HepG2 (cell line): ENCODE measurements around the gene AIMP2. TPM values are rescaled to one million over a fixed set of nuclear protein-coding genes. Genes with fewer than 3 reads are reported as not detected.
A peak's percentile ranks its signal among the peaks of the same experiment; 100 is the strongest.

ENCODE experiments used
- ADNP ChIP-seq: sonication (generic); formaldehyde crosslinking; IDR thresholded peaks from 2 replicates; pipeline ENCODE4 v1.4.0; 2020; ENCODE audit warnings: missing genetic modification reagents
- ARID2 ChIP-seq: sonication (generic); formaldehyde crosslinking; IDR thresholded peaks from 2 replicates; pipeline ENCODE4 v1.8.1; 2022; ENCODE audit warnings: mild to moderate bottlenecking, missing genetic modification reagents, borderline replicate concordance
- BHLHE40 ChIP-seq: IDR thresholded peaks from 2 replicates; pipeline ENCODE4 v1.6.1; 2011; ENCODE audit warnings: low read length, improper control_type of control experiment
- GATA4 ChIP-seq: sonication (generic); IDR thresholded peaks from 2 replicates; pipeline ENCODE4 v1.6.1; 2016; ENCODE audit warnings: antibody characterized with exemption, low read depth, borderline replicate concordance
- MAFG ChIP-seq: sonication (generic); formaldehyde crosslinking; IDR thresholded peaks from 2 replicates; pipeline ENCODE4 v1.5.1; 2020; ENCODE audit warnings: mild to moderate bottlenecking, missing genetic modification reagents
- MED13 ChIP-seq: sonication (generic); formaldehyde crosslinking; IDR thresholded peaks from 2 replicates; pipeline ENCODE4 v1.5.0; 2020; ENCODE audit warnings: missing genetic modification reagents
- MIER3 ChIP-seq: IDR thresholded peaks from 2 replicates; pipeline ENCODE4 v1.6.1; 2016; ENCODE audit warnings: missing compliant biosample characterization, borderline replicate concordance
- MIXL1 ChIP-seq: IDR thresholded peaks from 2 replicates; pipeline ENCODE4 v1.6.1; 2016
- NCOA2 ChIP-seq: sonication (generic); formaldehyde crosslinking; IDR thresholded peaks from 2 replicates; pipeline ENCODE4 v1.8.0; 2022; ENCODE audit warnings: inconsistent platforms
- SMAD1 ChIP-seq: sonication (generic); formaldehyde crosslinking; IDR thresholded peaks from 2 replicates; pipeline ENCODE4 v1.4.0; 2020; ENCODE audit warnings: missing genetic modification reagents, low read depth, mild to moderate bottlenecking, borderline replicate concordance
- SOX13 ChIP-seq, 3 experiments: fragments of 450-650 bp in 1 of 3; sonication (generic) in 1 of 3; formaldehyde crosslinking in 1 of 3; IDR thresholded peaks in 2 of 3; conservative IDR thresholded peaks in 1 of 3; 2 replicates each; pipeline versions ENCODE4 v1.5.0 to v1.6.1; 2016 to 2020; ENCODE audit warnings: antibody characterized with exemption in 1 of 3, mild to moderate bottlenecking in 1 of 3, missing compliant biosample characterization in 1 of 3, missing genetic modification reagents in 1 of 3, moderate library complexity in 1 of 3
- TAF1 ChIP-seq: sonication (generic); formaldehyde crosslinking; IDR thresholded peaks from 2 replicates; pipeline ENCODE4 v1.4.0; 2020; ENCODE audit warnings: missing genetic modification reagents
- TOE1 ChIP-seq: sonication (generic); formaldehyde crosslinking; IDR thresholded peaks from 2 replicates; pipeline ENCODE4 v1.4.0; 2020; ENCODE audit warnings: mild to moderate bottlenecking, missing genetic modification reagents
- ZNF12 ChIP-seq: sonication (generic); formaldehyde crosslinking; IDR thresholded peaks from 2 replicates; pipeline ENCODE4 v1.5.0; 2020; ENCODE audit warnings: missing genetic modification reagents
- ZNF143 ChIP-seq: sonication (generic); formaldehyde crosslinking; IDR thresholded peaks from 2 replicates; pipeline ENCODE4 v1.4.0; 2020; ENCODE audit warnings: missing genetic modification reagents
- ZNF33B ChIP-seq: sonication (generic); formaldehyde crosslinking; IDR thresholded peaks from 2 replicates; pipeline ENCODE4 v1.5.1; 2020; ENCODE audit warnings: mild to moderate bottlenecking, missing genetic modification reagents
- ZNF563 ChIP-seq: sonication (generic); formaldehyde crosslinking; IDR thresholded peaks from 2 replicates; pipeline ENCODE4 v1.8.0; 2022; ENCODE audit warnings: mild to moderate bottlenecking, moderate library complexity, missing genetic modification reagents
- ZNF577 ChIP-seq: sonication (generic); formaldehyde crosslinking; IDR thresholded peaks from 2 replicates; pipeline ENCODE4 v1.4.0; 2020; ENCODE audit warnings: mild to moderate bottlenecking, low read depth, missing genetic modification reagents, borderline replicate concordance
- ZNF878 ChIP-seq: sonication (generic); formaldehyde crosslinking; IDR thresholded peaks from 2 replicates; pipeline ENCODE4 v1.8.1; 2023; ENCODE audit warnings: mild to moderate bottlenecking, missing genetic modification reagents, moderate library complexity
- polyA plus RNA-seq, 8 experiments: library from polyadenylated mRNA; depleted of rRNA in 3 of 8; stranded (reverse) in 7 of 8; unstranded in 1 of 8; fragments of >200 nt; fragmentation: Illumina TruSeq in 4 of 8; extraction: Trizol in 4 of 8; gene quantifications; 2 replicates each; pipeline versions ENCODE4 v1.2.1 to v1.2.3, GENCODE V29; 2011 to 2016; ENCODE audit warnings: low read depth in 4 of 8, missing spikeins in 1 of 8, mixed read lengths in 1 of 8; ENCODE audit not compliant: insufficient read depth in 1 of 8
- total RNA-seq, 5 experiments: library from RNA; depleted of rRNA; stranded (reverse); fragments of >200 nt; fragmentation: Illumina TruSeq; extraction: Trizol; gene quantifications; 2 replicates each; pipeline ENCODE4 v1.2.3, GENCODE V29; 2016; ENCODE audit warnings: low read depth in 1 of 5
- TF ChIP-seq, protein P1 (sequence below): sonication (generic); formaldehyde crosslinking; IDR thresholded peaks from 2 replicates; pipeline ENCODE4 v1.5.0; 2020; ENCODE audit warnings: missing genetic modification reagents
- TF ChIP-seq, protein P2 (sequence below): sonication (generic); formaldehyde crosslinking; IDR thresholded peaks from 2 replicates; pipeline ENCODE4 v1.4.0; 2020; ENCODE audit warnings: mild to moderate bottlenecking, low read depth, missing genetic modification reagents
- TF ChIP-seq, protein P3 (sequence below): sonication (generic); formaldehyde crosslinking; IDR thresholded peaks from 2 replicates; pipeline ENCODE4 v1.4.0; 2020; ENCODE audit warnings: missing genetic modification reagents; ENCODE audit errors: not compliant biosample characterization
- TF ChIP-seq, protein P4 (sequence below): sonication (generic); formaldehyde crosslinking; IDR thresholded peaks from 2 replicates; pipeline ENCODE4 v1.4.0; 2020; ENCODE audit warnings: low read depth, missing genetic modification reagents

The AIMP2 gene
- total and polyA plus RNA-seq, 2 of the 13 experiments (the other 11 are each of a cell fraction or from before 2014, with no cell fraction given), result 38.2 to 84.9 TPM

DNA sequence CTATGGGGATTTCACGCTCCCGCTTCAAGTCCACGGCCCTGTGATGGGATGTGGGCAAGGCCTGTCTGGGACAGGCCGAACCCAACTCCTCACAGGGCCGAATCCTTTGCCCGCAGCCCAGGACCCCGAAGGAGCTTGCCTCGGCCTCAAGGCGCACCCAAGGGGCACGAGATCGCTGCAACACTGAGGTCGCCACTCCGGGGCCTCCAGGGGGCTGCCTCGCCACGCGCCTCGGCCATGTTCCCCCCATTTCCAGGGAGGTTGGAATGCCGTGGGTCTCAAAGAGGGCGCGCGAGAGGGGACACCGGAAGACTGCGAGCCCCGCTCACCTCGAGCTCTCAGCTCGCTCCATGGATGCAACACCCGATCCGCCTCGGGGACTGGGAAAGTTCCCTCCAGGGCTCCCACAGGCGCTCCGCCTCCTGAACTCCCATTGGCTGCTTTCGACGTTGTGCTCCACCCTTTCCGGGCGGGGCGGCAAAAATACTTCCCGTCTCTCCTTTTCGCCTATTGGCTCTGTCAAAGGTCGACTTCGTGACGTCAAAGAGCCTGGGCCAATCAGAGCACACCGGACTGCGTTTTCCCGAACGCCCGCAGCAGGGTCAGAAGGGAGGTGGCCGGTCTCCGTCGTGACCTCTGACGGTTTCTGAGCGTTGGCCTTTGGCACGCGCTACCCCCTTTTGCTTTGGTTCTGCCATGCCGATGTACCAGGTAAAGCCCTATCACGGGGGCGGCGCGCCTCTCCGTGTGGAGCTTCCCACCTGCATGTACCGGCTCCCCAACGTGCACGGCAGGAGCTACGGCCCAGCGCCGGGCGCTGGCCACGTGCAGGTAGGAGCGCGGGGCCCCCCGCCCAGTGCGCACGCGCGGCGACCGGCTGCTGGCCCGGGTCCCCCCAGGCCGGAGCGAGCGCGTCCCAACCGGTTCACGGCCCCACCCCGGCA, at the start of gene AIMP2, which contains the start of gene PMS2 (continued):
- TF ChIP-seq ZNF577 (CRISPR knock-in tag) (peak; percentile 98), ZNF563 (CRISPR knock-in tag) (peak; percentile 100), ZNF143 (CRISPR knock-in tag) (peak; percentile 75), ZNF12 (CRISPR knock-in tag) (peak; percentile 85), NCOA2 (CRISPR knock-in tag) (peak; percentile 78), MIXL1 (peak; percentile 76), MIER3 (peak; percentile 77), ARID2 (CRISPR knock-in tag) (peak; percentile 99), MED13 (CRISPR knock-in tag) (peak; percentile 93), MAFG (CRISPR knock-in tag) (peak; percentile 84), SMAD1 (CRISPR knock-in tag) (peak; percentile 98; the same call in 1 of the 2 replicates), TOE1 (CRISPR knock-in tag) (peak; percentile 74; the same call in 1 of the 2 replicates), GATA4 (peak; percentile 60; the same call in 1 of the 2 replicates), SOX13 (IDR thresholded peaks at IDR 0.05) (no peak; the same call in 1 of the 2 replicates), SOX13 (CRISPR knock-in tag; conservative IDR thresholded peaks at IDR 0.05 in 1 of 2, IDR thresholded peaks at IDR 0.05 in 1 of 2) (peak; percentile 20 to 67; a peak in 1 of 4 replicates), ADNP (CRISPR knock-in tag) (no peak), ZNF878 (CRISPR knock-in tag) (peak; percentile 98), BHLHE40 (peak; percentile 90), TAF1 (peak; percentile 94), ZNF33B (CRISPR knock-in tag) (peak; percentile 100)
- TF ChIP-seq, protein P1, sequence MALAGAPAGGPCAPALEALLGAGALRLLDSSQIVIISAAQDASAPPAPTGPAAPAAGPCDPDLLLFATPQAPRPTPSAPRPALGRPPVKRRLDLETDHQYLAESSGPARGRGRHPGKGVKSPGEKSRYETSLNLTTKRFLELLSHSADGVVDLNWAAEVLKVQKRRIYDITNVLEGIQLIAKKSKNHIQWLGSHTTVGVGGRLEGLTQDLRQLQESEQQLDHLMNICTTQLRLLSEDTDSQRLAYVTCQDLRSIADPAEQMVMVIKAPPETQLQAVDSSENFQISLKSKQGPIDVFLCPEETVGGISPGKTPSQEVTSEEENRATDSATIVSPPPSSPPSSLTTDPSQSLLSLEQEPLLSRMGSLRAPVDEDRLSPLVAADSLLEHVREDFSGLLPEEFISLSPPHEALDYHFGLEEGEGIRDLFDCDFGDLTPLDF (CRISPR knock-in tag), result peak; percentile 90
- TF ChIP-seq, protein P2, sequence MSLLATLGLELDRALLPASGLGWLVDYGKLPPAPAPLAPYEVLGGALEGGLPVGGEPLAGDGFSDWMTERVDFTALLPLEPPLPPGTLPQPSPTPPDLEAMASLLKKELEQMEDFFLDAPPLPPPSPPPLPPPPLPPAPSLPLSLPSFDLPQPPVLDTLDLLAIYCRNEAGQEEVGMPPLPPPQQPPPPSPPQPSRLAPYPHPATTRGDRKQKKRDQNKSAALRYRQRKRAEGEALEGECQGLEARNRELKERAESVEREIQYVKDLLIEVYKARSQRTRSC, result peak; percentile 99
- TF ChIP-seq, protein P3, sequence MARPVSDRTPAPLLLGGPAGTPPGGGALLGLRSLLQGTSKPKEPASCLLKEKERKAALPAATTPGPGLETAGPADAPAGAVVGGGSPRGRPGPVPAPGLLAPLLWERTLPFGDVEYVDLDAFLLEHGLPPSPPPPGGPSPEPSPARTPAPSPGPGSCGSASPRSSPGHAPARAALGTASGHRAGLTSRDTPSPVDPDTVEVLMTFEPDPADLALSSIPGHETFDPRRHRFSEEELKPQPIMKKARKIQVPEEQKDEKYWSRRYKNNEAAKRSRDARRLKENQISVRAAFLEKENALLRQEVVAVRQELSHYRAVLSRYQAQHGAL, result peak; percentile 94
- TF ChIP-seq, protein P4, sequence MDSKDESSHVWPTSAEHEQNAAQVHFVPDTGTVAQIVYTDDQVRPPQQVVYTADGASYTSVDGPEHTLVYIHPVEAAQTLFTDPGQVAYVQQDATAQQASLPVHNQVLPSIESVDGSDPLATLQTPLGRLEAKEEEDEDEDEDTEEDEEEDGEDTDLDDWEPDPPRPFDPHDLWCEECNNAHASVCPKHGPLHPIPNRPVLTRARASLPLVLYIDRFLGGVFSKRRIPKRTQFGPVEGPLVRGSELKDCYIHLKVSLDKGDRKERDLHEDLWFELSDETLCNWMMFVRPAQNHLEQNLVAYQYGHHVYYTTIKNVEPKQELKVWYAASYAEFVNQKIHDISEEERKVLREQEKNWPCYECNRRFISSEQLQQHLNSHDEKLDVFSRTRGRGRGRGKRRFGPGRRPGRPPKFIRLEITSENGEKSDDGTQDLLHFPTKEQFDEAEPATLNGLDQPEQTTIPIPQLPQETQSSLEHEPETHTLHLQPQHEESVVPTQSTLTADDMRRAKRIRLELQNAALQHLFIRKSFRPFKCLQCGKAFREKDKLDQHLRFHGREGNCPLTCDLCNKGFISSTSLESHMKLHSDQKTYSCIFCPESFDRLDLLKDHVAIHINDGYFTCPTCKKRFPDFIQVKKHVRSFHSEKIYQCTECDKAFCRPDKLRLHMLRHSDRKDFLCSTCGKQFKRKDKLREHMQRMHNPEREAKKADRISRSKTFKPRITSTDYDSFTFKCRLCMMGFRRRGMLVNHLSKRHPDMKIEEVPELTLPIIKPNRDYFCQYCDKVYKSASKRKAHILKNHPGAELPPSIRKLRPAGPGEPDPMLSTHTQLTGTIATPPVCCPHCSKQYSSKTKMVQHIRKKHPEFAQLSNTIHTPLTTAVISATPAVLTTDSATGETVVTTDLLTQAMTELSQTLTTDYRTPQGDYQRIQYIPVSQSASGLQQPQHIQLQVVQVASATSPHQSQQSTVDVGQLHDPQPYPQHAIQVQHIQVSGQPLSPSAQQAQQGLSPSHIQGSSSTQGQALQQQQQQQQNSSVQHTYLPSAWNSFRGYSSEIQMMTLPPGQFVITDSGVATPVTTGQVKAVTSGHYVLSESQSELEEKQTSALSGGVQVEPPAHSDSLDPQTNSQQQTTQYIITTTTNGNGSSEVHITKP (CRISPR knock-in tag), result no peak; the same call in none of the 2 replicates
